Measurements from ENCODE around the gene PRSS53. TPM values are rescaled to one million over a fixed set of nuclear protein-coding genes. Genes with fewer than 3 reads are reported as not detected.

PRSS53 gene
- total and polyA plus RNA-seq, 10 of the 15 experiments (the other 5 are each of a cell fraction or from before 2014, with no cell fraction given), result 0.35 to 3.4 (median 0.88) TPM; not detected in 2

- no peak overlapping the region for H2AFZ ChIP-seq (ENCODE audit: control insufficient read depth, low read depth, low read length)
- TF ChIP-seq HCFC1 (IDR thresholded peaks at IDR 0.05; ENCODE audit: low read length), result no peak
- no peak for TF ChIP-seq USF2 (IDR thresholded peaks at IDR 0.05; ENCODE audit: borderline replicate concordance, low read depth, low read length)
- no peak for TF ChIP-seq TARDBP (IDR thresholded peaks at IDR 0.05; ENCODE audit: borderline replicate concordance)
- no peak for TF ChIP-seq CHD2 (IDR thresholded peaks at IDR 0.05; ENCODE audit: borderline replicate concordance, low read depth, low read length)
- TF ChIP-seq SREBF2 (IDR thresholded peaks at IDR 0.05; ENCODE audit: low read length), result no peak
- TF ChIP-seq ASH2L (IDR thresholded peaks at IDR 0.05; ENCODE audit: borderline replicate concordance, low read depth), result no peak
- TF ChIP-seq PBX3 (IDR thresholded peaks at IDR 0.05; ENCODE audit: insufficient replicate concordance, low read depth, low read length), result no peak
- no peak for TF ChIP-seq E4F1 (IDR thresholded peaks at IDR 0.05; ENCODE audit: borderline replicate concordance, partially characterized antibody)
- TF ChIP-seq, protein P1, sequence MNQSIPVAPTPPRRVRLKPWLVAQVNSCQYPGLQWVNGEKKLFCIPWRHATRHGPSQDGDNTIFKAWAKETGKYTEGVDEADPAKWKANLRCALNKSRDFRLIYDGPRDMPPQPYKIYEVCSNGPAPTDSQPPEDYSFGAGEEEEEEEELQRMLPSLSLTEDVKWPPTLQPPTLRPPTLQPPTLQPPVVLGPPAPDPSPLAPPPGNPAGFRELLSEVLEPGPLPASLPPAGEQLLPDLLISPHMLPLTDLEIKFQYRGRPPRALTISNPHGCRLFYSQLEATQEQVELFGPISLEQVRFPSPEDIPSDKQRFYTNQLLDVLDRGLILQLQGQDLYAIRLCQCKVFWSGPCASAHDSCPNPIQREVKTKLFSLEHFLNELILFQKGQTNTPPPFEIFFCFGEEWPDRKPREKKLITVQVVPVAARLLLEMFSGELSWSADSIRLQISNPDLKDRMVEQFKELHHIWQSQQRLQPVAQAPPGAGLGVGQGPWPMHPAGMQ (IDR thresholded peaks at IDR 0.05; ENCODE audit: borderline replicate concordance), result no peak
- TF ChIP-seq, protein P2, sequence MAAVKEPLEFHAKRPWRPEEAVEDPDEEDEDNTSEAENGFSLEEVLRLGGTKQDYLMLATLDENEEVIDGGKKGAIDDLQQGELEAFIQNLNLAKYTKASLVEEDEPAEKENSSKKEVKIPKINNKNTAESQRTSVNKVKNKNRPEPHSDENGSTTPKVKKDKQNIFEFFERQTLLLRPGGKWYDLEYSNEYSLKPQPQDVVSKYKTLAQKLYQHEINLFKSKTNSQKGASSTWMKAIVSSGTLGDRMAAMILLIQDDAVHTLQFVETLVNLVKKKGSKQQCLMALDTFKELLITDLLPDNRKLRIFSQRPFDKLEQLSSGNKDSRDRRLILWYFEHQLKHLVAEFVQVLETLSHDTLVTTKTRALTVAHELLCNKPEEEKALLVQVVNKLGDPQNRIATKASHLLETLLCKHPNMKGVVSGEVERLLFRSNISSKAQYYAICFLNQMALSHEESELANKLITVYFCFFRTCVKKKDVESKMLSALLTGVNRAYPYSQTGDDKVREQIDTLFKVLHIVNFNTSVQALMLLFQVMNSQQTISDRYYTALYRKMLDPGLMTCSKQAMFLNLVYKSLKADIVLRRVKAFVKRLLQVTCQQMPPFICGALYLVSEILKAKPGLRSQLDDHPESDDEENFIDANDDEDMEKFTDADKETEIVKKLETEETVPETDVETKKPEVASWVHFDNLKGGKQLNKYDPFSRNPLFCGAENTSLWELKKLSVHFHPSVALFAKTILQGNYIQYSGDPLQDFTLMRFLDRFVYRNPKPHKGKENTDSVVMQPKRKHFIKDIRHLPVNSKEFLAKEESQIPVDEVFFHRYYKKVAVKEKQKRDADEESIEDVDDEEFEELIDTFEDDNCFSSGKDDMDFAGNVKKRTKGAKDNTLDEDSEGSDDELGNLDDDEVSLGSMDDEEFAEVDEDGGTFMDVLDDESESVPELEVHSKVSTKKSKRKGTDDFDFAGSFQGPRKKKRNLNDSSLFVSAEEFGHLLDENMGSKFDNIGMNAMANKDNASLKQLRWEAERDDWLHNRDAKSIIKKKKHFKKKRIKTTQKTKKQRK (IDR thresholded peaks at IDR 0.05; ENCODE audit: low read depth, low read length), result no peak
- no peak for TF ChIP-seq RFX5 (IDR thresholded peaks at IDR 0.05; ENCODE audit: low read depth, low read length)
- TF ChIP-seq STAT1 (conservative IDR thresholded peaks at IDR 0.05), result no peak
These were observed 52.1 kb downstream of the PRSS53 start for GRCh38 chr16:31036691-31037090.

More at GRCh38 chr16:31036691-31037090, 52.1 kb downstream of the PRSS53 start:
- DNase-seq (ENCODE audit: low read depth, low spot score) (no peak), FAIRE-seq (no peak), ATAC-seq (no peak)
- no peak overlapping the region for H3K9ac ChIP-seq (ENCODE audit: control insufficient read depth, insufficient read depth, low read length)
- 77% methylated on average over 2 of the region's 2 CpGs for WGBS (ENCODE audit: insufficient coverage, insufficient replicate concordance, low lambda C conversion rate, missing lambda C conversion rate)
- ChIA-PET RAD21 (ENCODE audit: unreplicated experiment) (no interaction called here), POLR2A (interaction anchor here (0.5 kb wide), 1 partner anchor 21 kb away, joined by 5 read pairs; no protein-coding TSS in a partner anchor), SMC1A (ENCODE audit: uncharacterized antibody, unreplicated experiment) (no interaction called here), CTCF (no interaction called here)
- no peaks in the 10 kb centered on the region; the same call in 1 of the 2 replicates for H3K4me1 ChIP-seq (ENCODE audit: control insufficient read depth, insufficient read depth, low read length)
- no peak overlapping the region for H3K27ac ChIP-seq (ENCODE audit: control insufficient read depth, insufficient read depth)
- no peaks in the 10 kb centered on the region for H4K20me1 ChIP-seq (ENCODE audit: control insufficient read depth, insufficient read depth)
- no peaks in the 10 kb centered on the region for H3K9me3 ChIP-seq (replicated peaks; ENCODE audit: control insufficient read depth, insufficient read depth, low read length)
- no peak overlapping the region for H3K4me3 ChIP-seq
- peaks cover 7% of the 10 kb centered on the region for H3K79me2 ChIP-seq (ENCODE audit: control insufficient read depth, insufficient read depth, low read length)
- no peaks in the 10 kb centered on the region for H3K27me3 ChIP-seq (replicated peaks in 1 of 2; ENCODE audit: control insufficient read depth in 2 of 2, insufficient read depth in 2 of 2, low read length in 1 of 2)
- BruUV-seq (replicated peaks), result no TSS peak
- in situ Hi-C loops (cut with MboI), result no loop called here
- H3K4me2 ChIP-seq (ENCODE audit: control insufficient read depth, insufficient read depth), result no peak overlapping the region
- intact Hi-C loops (cut with micrococcal nuclease; ENCODE audit: unreplicated experiment), result no loop called here
- peaks cover 1 to 14% of the 10 kb centered on the region in 2 experiments; a peak in 3 of 4 replicates for H3K36me3 ChIP-seq (ENCODE audit: control insufficient read depth in 2 of 2, insufficient read depth in 2 of 2, low read length in 1 of 2)

All from GM12878 (cell line).